SK-N-SH (cell line): ENCODE results near the gene TSGA10IP. TPM values are rescaled to one million over a fixed set of nuclear protein-coding genes. Genes with fewer than 3 reads are reported as not detected.

Experiments used
- CTCF ChIA-PET: fragments of 300-600, 350-600 bp; formaldehyde crosslinking; extraction: SDS; loops from one replicate; lab custom pipeline; 2021; lab: Yijun Ruan, JAX
- POLR2A ChIA-PET: fragments of 350-600 bp; sonication (Branson Sonifier 250); formaldehyde crosslinking; extraction: SDS; loops from one replicate; lab custom pipeline; 2020; ENCODE audit warnings: antibody characterized with exemption, inconsistent platforms; lab: Yijun Ruan, JAX
- DNase-seq: peaks from one replicate; pipeline ENCODE4 v3.0.0; 2012
- H2AFZ ChIP-seq: fragments of 200-600 bp; sonication (generic); 2 replicates; pipeline ENCODE4 v1.8.1; 2016; ENCODE audit warnings: antibody characterized with exemption, mild to moderate bottlenecking, low read depth
- H3F3A ChIP-seq: fragments of 200-600 bp; sonication (generic); replicated peaks from 2 replicates; pipeline ENCODE3; 2016; ENCODE audit warnings: antibody characterized with exemption, mild to moderate bottlenecking; ENCODE audit not compliant: insufficient read depth
- H3K27ac ChIP-seq, 2 experiments: fragments of 200-500 bp in 1 of 2; fragments of 200-600 bp in 1 of 2; sonication (Bioruptor generic) in 1 of 2; sonication (generic), shearing (Covaris generic) in 1 of 2; 2 replicates each; pipeline versions ENCODE4 v1.5.1 to v1.6.1; 2014 to 2016; ENCODE audit warnings: low read depth in 2 of 2, inconsistent platforms in 1 of 2, low read length in 1 of 2, mild to moderate bottlenecking in 1 of 2, mixed read lengths in 1 of 2
- H3K27me3 ChIP-seq: fragments of 200-600 bp; sonication (generic), shearing (Covaris generic); 2 replicates; pipeline ENCODE4 v1.6.1; 2016; ENCODE audit warnings: mixed run types; ENCODE audit not compliant: insufficient read depth
- H3K36me3 ChIP-seq, 2 experiments: fragments of 200-500 bp in 1 of 2; fragments of 200-600 bp in 1 of 2; sonication (Bioruptor generic) in 1 of 2; sonication (generic) in 1 of 2; replicated peaks in 1 of 2; 2 replicates each; pipeline versions ENCODE3 to v1.5.1; 2014 to 2016; ENCODE audit warnings: low read length in 1 of 2, mild to moderate bottlenecking in 1 of 2; ENCODE audit not compliant: insufficient read depth in 2 of 2, control insufficient read depth in 1 of 2
- H3K4me1 ChIP-seq, 2 experiments: fragments of 200-500 bp in 1 of 2; fragments of 200-600 bp in 1 of 2; sonication (Bioruptor generic) in 1 of 2; sonication (generic), shearing (Covaris generic) in 1 of 2; 2 replicates each; pipeline versions ENCODE4 v1.5.1 to v1.6.1; 2014 to 2016; ENCODE audit warnings: low read depth in 1 of 2, low read length in 1 of 2, mixed run types in 1 of 2; ENCODE audit not compliant: insufficient read depth in 2 of 2, control insufficient read depth in 1 of 2
- H3K4me2 ChIP-seq: fragments of 200-600 bp; sonication (generic), shearing (Covaris generic); 2 replicates; pipeline ENCODE4 v1.6.1; 2017; ENCODE audit warnings: mixed run types
- H3K4me3 ChIP-seq, 2 experiments: fragments of 200-500 bp in 1 of 2; fragments of 200-600 bp in 1 of 2; sonication (Bioruptor generic) in 1 of 2; sonication (generic), shearing (Covaris generic) in 1 of 2; 2 replicates each; pipeline versions ENCODE4 v1.5.1 to v1.8.1; 2014 to 2016; ENCODE audit warnings: low read depth in 2 of 2, inconsistent platforms in 1 of 2, low read length in 1 of 2, mild to moderate bottlenecking in 1 of 2, mixed read lengths in 1 of 2, moderate library complexity in 1 of 2
- H3K79me2 ChIP-seq: fragments of 200-600 bp; sonication (generic); 2 replicates; pipeline ENCODE4 v1.8.1; 2017; ENCODE audit warnings: mild to moderate bottlenecking; ENCODE audit not compliant: insufficient read depth
- H3K9ac ChIP-seq: fragments of 200-600 bp; sonication (generic); 2 replicates; pipeline ENCODE4 v1.6.1; 2017; ENCODE audit warnings: mixed run types
- H3K9me2 ChIP-seq: fragments of 200-600 bp; sonication (generic); 2 replicates; pipeline ENCODE4 v1.6.1; 2017; ENCODE audit warnings: mixed run types
- H3K9me3 ChIP-seq: fragments of 200-600 bp; sonication (generic); 2 replicates; pipeline ENCODE4 v1.6.1; 2017; ENCODE audit warnings: mixed run types, mild to moderate bottlenecking, moderate library complexity
- H4K20me1 ChIP-seq: fragments of 200-600 bp; sonication (generic); 2 replicates; pipeline ENCODE4 v1.6.1; 2017; ENCODE audit warnings: mild to moderate bottlenecking, mixed run types; ENCODE audit not compliant: insufficient read depth
- CHD2 ChIP-seq: fragments of 150-350 bp; IDR thresholded peaks from 2 replicates; pipeline ENCODE4 v1.6.1; 2018; ENCODE audit warnings: low read length; ENCODE audit not compliant: partially characterized antibody
- ELF1 ChIP-seq: IDR thresholded peaks from 2 replicates; pipeline ENCODE4 v1.4.0; 2012
- EP300 ChIP-seq, 2 experiments: IDR thresholded peaks; 2 replicates each; pipeline versions ENCODE4 v1.4.0 to v1.6.1; 2012; ENCODE audit warnings: borderline replicate concordance in 1 of 2, low read depth in 1 of 2, low read length in 1 of 2
- EZH2phosphoT487 ChIP-seq: fragments of 200-600 bp; sonication (generic); IDR thresholded peaks from 2 replicates; pipeline ENCODE4 v1.6.1; 2017; ENCODE audit warnings: low read depth, mixed run types, mild to moderate bottlenecking, antibody characterized with exemption, moderate library complexity, borderline replicate concordance
- JUND ChIP-seq: IDR thresholded peaks from 2 replicates; pipeline ENCODE4 v1.4.0; 2012
- MAX ChIP-seq: IDR thresholded peaks from 2 replicates; pipeline ENCODE4 v1.4.0; 2012; ENCODE audit warnings: low read depth
- MXI1 ChIP-seq: IDR thresholded peaks from 2 replicates; pipeline ENCODE4 v1.6.1; 2012; ENCODE audit warnings: mild to moderate bottlenecking, low read depth, low read length, improper control_type of control experiment
- RAD21 ChIP-seq: IDR thresholded peaks from 2 replicates; pipeline ENCODE4 v1.6.1; 2012; ENCODE audit warnings: mild to moderate bottlenecking, low read length
- RFX5 ChIP-seq: IDR thresholded peaks from 2 replicates; pipeline ENCODE4 v1.6.1; 2012; ENCODE audit warnings: mild to moderate bottlenecking, improper control_type of control experiment, low read length
- RXRA ChIP-seq: IDR thresholded peaks from 2 replicates; pipeline ENCODE4 v1.4.0; 2012; ENCODE audit warnings: low read depth, mild to moderate bottlenecking, borderline replicate concordance
- SIN3A ChIP-seq: IDR thresholded peaks from 2 replicates; pipeline ENCODE4 v1.6.1; 2012; ENCODE audit warnings: low read depth, mild to moderate bottlenecking, low read length, moderate library complexity, borderline replicate concordance
- TCF12 ChIP-seq: IDR thresholded peaks from 2 replicates; pipeline ENCODE4 v1.4.0; 2012
- TEAD4 ChIP-seq: IDR thresholded peaks from 2 replicates; pipeline ENCODE4 v1.4.0; 2012; ENCODE audit warnings: mild to moderate bottlenecking, borderline replicate concordance; ENCODE audit not compliant: insufficient read depth
- USF2 ChIP-seq: fragments of 150-350 bp; IDR thresholded peaks from 2 replicates; pipeline ENCODE4 v1.6.1; 2017; ENCODE audit warnings: antibody characterized with exemption, low read length, low read depth, borderline replicate concordance
- WGBS: methylation state at CpG from one replicate; pipeline ENCODE4 v1.1.6; 2017; ENCODE audit warnings: low lambda C conversion rate; 5-methylcytosine and 5-hydroxymethylcytosine counted together
- polyA plus RNA-seq, 3 experiments: library from polyadenylated mRNA; depleted of rRNA; stranded (reverse); fragments of >200 nt; gene quantifications; 2 replicates each; pipeline ENCODE4 v1.2.3, GENCODE V29; 2012
- TF ChIP-seq, protein P1 (sequence below): IDR thresholded peaks from 2 replicates; pipeline ENCODE4 v1.6.1; 2012; ENCODE audit warnings: mild to moderate bottlenecking, low read depth, low read length, moderate library complexity

Gene TSGA10IP
- polyA plus RNA-seq, 1 of the 3 experiments (the other 2 are of a cell fraction): not detected

- peaks cover 41% of the 10 kb centered on the region for H3K79me2 ChIP-seq
- H3K4me1 ChIP-seq: peaks cover 14 to 26% of the 10 kb centered on the region in 2 experiments; a peak in 3 of 4 replicates
- peaks cover 10 to 31% of the 10 kb centered on the region in 2 experiments for H3K36me3 ChIP-seq
- H2AFZ ChIP-seq: no peak overlapping the region
- no peaks in the 10 kb centered on the region for H3K9me2 ChIP-seq
- no peak overlapping the region for H3K9ac ChIP-seq
- ChIA-PET POLR2A (interaction anchor here (1.2 kb wide), 1 partner anchor 52 kb away, joined by 3 read pairs; no protein-coding TSS in a partner anchor), CTCF (interaction anchor here (0.7 to 5.5 kb wide), 5 partner anchors 10 to 100 kb away, joined by 3 to 22 read pairs (median 6); partner anchors contain the start of gene FIBP)
- no peaks in the 10 kb centered on the region for H3K27me3 ChIP-seq
- H3F3A ChIP-seq: peaks cover 26% of the 10 kb centered on the region
- no peak overlapping the region for H3K27ac ChIP-seq
- TF ChIP-seq MAX (no peak), TCF12 (no peak), RXRA (no peak), RFX5 (no peak), SIN3A (no peak), CHD2 (no peak), USF2 (no peak), EZH2phosphoT487 (no peak), EP300 (IDR thresholded peaks at IDR 0.05; ENCODE audit: borderline replicate concordance in 1 of 2, low read depth in 1 of 2, low read length in 1 of 2) (no peak), ELF1 (no peak), TEAD4 (no peak), JUND (no peak), RAD21 (no peak), MXI1 (no peak)
- TF ChIP-seq, protein P1, sequence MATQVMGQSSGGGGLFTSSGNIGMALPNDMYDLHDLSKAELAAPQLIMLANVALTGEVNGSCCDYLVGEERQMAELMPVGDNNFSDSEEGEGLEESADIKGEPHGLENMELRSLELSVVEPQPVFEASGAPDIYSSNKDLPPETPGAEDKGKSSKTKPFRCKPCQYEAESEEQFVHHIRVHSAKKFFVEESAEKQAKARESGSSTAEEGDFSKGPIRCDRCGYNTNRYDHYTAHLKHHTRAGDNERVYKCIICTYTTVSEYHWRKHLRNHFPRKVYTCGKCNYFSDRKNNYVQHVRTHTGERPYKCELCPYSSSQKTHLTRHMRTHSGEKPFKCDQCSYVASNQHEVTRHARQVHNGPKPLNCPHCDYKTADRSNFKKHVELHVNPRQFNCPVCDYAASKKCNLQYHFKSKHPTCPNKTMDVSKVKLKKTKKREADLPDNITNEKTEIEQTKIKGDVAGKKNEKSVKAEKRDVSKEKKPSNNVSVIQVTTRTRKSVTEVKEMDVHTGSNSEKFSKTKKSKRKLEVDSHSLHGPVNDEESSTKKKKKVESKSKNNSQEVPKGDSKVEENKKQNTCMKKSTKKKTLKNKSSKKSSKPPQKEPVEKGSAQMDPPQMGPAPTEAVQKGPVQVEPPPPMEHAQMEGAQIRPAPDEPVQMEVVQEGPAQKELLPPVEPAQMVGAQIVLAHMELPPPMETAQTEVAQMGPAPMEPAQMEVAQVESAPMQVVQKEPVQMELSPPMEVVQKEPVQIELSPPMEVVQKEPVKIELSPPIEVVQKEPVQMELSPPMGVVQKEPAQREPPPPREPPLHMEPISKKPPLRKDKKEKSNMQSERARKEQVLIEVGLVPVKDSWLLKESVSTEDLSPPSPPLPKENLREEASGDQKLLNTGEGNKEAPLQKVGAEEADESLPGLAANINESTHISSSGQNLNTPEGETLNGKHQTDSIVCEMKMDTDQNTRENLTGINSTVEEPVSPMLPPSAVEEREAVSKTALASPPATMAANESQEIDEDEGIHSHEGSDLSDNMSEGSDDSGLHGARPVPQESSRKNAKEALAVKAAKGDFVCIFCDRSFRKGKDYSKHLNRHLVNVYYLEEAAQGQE: no peak
- no peak overlapping the region for H3K4me3 ChIP-seq
- no peak overlapping the region for H3K4me2 ChIP-seq
- H4K20me1 ChIP-seq: 0 out of 2 replicates have a peak, but pooled peaks cover 4% of the 10 kb centered on the region
- DNase-seq: no peak
- H3K9me3 ChIP-seq: no peaks in the 10 kb centered on the region
- WGBS: 96% methylated on average over 3 of the region's 3 CpGs
These were observed 22.7 kb upstream of the TSGA10IP start for GRCh38 chr11:65922565-65922964.
